NCI-H2196 treated with DMSO at 0.1 percent for 48 hours (cell line): ENCODE measurements around the gene PPP1R3C.

ENCODE experiments used
- DNase-seq: peaks from one replicate; lab custom pipeline; 2025; ENCODE audit not compliant: unreplicated experiment; lab: John Stamatoyannopoulos, UW

The PPP1R3C gene

GRCh38 chr10:91629715-91630549 lies 2.9 kb downstream of the PPP1R3C start:
- no peak for DNase-seq

GRCh38 chr10:91628383-91628782 lies 4.5 kb downstream of the PPP1R3C start:
- DNase-seq = no peak

DNA sequence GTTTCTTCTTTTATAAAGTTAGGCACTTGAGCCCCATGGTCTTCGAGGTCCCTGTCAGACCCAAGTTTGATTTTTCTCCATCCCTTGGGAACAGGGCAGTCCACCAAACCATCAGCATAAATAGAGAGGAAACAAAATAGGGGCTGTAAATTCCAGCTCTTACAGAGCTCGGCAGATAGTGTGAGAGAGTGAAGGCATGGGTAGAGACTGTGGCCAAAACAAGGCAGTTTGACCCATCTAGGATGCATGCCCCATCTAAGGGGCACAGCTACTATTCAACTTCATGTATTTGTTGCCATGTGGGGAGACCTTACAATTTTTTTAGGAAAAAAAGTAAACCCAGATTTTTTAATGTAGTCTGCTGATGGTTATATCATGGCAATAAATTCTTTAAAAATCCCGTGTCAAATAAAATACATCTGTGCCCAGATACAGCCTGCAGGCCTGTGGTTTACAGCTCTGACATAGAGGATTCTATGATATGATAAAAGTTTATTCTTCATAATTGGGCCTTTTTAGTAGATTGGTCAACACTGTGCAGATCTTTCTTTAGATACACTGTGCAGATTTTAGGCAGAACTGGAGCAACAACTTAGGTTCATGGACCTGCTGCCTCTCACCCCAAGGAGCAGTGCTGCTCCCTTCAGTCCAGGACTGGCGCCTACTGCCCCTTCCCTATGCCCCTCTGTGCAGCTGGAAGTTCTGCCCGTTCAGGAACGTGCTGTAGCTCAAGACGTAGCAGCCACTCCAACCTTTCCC lies 5.3 kb downstream of the PPP1R3C start:
- no peak for DNase-seq

DNA sequence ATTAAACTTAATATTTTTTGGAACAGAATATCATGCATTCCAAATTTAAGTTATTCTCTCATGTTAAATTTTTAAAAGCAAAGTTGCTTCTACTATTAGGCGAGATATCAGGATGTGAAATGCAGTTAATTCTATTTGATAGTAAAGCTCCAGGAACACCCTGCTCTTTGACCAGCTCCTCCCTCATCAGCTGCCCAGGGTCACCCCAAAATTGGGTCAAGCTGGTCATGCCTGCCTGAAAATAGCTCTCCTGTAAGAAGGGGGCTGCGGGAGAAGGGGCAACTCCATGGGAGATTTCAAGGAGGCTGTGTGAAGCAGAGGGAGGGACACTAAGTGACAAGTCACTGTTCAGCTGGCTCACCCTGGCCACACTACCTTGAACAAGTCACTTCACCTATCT lies 5.9 kb downstream of the PPP1R3C start:
- DNase-seq = no peak

GRCh38 chr10:91624633-91625032 lies 8.2 kb downstream of the PPP1R3C start:
- no peak for DNase-seq

- DNase-seq = no peak
These were observed 10.3 kb downstream of the PPP1R3C start for GRCh38 chr10:91622601-91623000.

DNA sequence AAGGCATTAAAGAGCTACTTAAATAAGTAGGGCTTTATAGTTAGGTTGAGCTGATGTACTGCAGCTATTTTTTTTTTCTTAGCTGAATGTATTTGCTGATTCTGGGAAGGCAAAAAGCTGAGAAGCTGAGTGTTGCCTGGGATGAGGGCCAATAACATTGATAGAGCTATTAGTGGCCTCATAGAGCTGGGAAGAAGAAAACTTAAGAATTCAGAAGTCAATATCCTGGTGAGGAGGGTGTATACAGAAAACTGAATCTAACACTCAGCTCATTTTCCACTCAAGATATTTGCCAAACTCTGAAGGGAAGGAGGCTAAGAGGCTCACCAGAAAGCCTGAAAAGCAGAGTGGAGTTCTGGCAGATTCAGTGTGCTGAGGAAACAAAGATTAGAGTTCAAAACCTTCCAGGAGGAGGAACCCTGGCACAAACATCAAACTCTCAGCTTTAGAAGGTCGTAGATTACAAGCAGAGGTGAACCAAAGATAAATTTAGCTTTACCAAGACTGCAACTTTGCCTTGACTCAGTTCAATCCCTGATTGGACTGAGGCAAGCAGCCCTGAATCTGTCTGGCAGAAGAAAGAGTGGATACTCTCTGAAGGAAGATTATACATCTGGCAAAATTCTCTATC lies 11.3 kb downstream of the PPP1R3C start:
- no peak for DNase-seq

DNA sequence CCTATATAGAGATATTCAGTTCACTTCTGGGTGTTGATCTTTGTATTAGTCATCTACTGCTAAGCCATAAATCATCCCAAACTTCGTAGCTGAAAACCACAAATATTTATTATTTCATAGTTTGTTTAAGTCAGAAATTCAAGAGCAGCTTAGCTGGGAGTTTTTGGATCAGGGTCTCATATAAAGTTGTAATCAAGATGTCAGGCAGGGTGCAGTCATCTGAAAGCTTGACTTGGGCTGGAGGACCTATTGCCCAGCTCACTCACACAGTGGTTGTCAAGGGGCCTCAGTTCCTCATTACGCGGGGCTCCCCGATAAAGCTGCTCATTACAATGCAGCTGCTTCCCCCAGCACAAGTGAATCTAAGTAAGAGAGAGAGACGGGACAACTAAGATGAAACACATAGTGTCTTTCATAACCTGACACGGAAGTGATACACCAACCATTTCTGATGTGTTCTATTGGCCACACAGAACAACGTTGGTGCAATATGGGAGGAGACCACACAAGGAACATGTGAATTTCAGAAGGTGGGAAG lies 15.7 kb downstream of the PPP1R3C start:
- no peak for DNase-seq

- DNase-seq = no peak
These were observed 16.7 kb downstream of the PPP1R3C start for GRCh38 chr10:91616137-91616536.

DNA sequence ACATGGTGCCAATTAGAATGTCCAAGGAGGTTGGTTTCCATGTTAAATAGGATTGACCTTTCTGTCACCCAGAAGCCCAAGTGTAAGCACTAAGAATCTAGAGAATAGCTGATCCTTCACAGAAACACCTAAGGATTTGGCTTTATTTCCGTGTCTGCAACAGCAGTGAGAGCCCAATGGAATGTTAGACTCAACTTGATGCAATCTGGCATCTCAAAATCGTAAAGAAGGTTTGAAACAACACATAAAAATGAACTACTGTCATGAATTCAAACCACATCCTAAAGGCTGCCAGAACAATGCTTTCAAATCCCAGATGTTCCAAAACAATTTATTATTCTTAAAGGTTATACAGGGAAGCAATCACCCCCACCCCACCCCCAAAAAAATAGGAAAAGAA lies 18.6 kb downstream of the PPP1R3C start:
- no peak for DNase-seq

DNA sequence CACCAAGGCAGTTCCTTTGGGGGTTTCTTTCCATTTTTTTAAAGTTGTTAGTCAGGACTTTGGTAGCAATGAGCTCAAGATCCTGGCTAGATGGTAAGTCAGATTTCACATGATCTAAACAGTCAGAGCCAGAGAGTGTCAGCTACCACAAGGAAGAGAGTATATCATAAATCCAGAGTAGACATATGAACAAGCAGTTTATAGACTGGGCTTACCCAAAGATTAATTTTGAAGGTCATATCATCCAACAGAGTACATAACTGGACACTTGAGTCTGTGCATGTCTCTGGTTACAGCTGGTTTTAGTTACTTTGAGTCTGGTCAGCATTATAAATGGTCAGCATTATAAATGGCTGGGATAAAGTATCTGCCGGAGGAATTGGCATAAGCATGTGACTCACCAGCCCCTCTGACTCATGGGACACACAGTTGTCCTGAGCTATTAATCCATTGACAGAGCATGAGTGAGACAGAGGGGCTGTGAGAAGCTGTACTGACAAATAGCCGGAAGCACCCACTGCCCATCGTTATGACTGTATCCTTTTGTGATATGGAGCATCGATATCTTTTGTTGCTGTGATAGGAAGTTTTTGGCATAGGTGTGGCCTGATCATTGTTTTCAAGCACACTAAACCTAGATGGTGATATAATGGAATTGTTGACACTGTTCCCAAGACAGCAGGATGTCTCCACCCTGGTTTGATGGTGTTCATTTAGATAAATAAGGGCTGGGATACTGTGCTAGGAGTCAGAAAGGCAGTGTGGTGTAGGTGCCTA lies 19.3 kb downstream of the PPP1R3C start:
- no peak for DNase-seq

DNA sequence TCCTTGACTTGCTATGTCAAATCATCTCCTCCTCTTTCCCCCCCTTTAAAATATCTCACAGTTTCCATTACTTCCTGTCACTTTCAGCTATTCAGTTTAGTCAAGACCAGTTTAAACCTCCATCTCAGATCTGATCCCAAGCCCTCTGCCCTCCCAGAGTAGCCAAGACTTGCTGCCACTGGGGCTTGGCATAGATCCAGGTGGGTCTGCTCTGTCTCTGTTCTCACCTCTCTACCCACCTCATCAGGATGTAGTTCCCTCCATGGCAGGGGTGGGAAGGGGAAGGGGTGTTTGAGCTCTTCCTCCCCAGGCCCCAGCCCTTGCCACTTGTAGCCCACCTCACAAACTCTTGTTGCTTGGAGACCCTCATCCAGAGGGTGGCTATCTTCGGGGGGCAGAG lies 22.0 kb downstream of the PPP1R3C start:
- no peak for DNase-seq

GRCh38 chr10:91610444-91610843 lies 22.4 kb downstream of the PPP1R3C start:
- DNase-seq = no peak

GRCh38 chr10:91607646-91608403 lies 25.0 kb downstream of the PPP1R3C start:
- no peak for DNase-seq

- DNase-seq = no peak
These were observed 26.9 kb downstream of the PPP1R3C start for GRCh38 chr10:91605968-91606367.

DNA sequence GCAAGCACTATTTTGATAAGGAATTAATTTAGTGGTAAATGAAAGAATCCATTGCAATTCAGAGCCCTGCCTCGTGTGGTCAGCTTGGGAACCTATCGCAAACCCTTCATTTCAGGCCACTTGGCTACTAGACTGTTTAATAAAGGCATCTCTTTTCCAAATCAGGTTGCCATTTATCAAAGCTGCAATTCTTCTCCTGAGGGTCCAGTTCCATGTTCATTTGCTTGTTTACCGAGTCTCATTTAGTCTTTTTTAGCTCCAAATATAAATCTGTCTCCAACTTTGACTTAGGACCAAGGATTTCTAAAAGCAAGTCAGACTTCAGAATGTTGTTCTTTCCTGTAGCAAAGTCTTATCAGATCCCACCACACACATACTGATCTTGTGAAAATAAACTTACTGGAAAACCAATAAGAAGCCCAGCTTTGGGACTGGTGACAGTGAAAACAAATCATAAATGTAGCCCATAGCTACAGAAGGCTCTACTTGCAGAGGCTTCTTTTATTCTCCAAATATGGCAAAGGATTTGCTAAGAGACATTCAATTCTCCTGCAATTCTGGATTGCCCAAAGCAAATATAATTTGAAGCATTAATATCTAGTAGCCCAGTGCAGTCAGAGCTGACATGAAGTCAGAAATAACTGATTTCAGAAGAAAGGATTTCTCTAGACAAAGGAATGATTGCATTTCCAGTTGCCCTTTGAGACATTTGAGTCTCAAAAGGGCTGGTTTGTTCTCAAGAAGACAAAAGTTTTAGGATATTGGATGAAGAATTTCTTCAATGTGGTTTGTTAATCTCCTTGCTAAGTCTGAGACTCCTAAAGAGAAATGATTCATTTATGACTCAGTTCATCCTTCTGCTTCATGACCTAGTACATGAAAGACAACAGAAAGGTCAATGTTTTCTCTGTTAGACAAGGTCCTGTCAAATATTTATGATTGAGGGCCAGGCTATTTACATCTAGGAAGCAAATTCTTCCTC lies 28.0 kb downstream of the PPP1R3C start:
- DNase-seq = no peak

- no peak for DNase-seq
These were observed 28.9 kb downstream of the PPP1R3C start for GRCh38 chr10:91603931-91604331.

GRCh38 chr10:91602868-91603568 lies 29.9 kb downstream of the PPP1R3C start:
- no peak for DNase-seq
